Brain microvascular endothelial cell (primary cell): ENCODE data around the gene NAA80.

Source experiments
- DNase-seq: peaks from one replicate; pipeline ENCODE4 v3.0.0-alpha.2; 2020
- H3K27ac ChIP-seq: fragments of 250-450 bp; sonication (Bioruptor Pico); 2 replicates; pipeline ENCODE4 v1.5.1; 2020; ENCODE audit warnings: mild to moderate bottlenecking, moderate library complexity
- H3K27me3 ChIP-seq: fragments of 250-450 bp; sonication (Bioruptor Pico); replicated peaks from 2 replicates; pipeline ENCODE4 v1.5.1; 2020; ENCODE audit warnings: mild to moderate bottlenecking
- H3K36me3 ChIP-seq: fragments of 250-450 bp; sonication (Bioruptor Pico); replicated peaks from 2 replicates; pipeline ENCODE4 v1.5.1; 2020; ENCODE audit warnings: mild to moderate bottlenecking
- H3K4me3 ChIP-seq: 2 replicates; pipeline ENCODE4 v1.5.1; 2011; ENCODE audit warnings: low read depth, mild to moderate bottlenecking, control low read depth, low read length, moderate library complexity
- in situ Hi-C: cut with HindIII; loops from 2 replicates; pipeline ENCODE4 v1.10.0; 2017; ENCODE audit warnings: low sequenced_read_pairs, low pct_ligation_motif_present
- TF ChIP-seq, protein P1 (sequence below): IDR thresholded peaks from 2 replicates; pipeline ENCODE4 v1.5.1; 2011; ENCODE audit warnings: low read depth, mild to moderate bottlenecking, moderate library complexity, low read length, control low read depth, inconsistent platforms; ENCODE audit errors: missing control alignments

The NAA80 gene

DNA sequence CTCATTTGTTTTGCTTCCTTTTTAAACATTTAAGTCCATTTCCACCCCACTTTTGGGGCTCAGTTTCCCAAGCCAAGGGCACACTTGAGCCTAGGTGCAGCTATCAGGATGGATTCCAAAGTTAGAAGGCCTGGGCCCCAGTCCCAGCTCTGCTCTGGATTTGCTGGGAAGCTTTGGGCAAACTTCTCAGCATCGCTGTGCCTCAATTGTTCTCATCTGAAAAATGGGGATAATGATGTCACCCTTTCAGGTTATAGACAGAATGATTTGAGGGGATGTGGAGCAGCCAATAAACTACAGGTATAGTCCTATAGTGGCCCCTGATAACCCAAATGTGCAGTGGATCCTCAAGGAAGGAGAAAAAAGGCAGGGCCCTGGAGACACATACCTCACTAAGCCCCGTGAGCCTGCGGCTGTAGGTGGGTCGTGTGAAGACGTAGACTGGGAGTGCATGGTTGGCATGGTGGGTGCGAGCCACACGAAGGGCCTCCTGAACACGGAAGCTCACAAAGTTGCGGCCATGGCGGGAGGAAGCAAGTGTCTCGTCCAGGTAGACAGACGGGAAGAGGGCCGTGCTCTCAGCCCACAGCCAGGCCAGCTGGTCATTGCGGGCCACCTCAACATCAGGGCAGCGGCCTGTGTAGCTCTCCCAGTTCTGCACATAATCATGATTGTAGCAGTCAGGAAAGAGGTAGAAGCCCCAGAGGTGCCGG is 20.1 kb upstream of the NAA80 start:
- peaks cover 9% of the 10 kb centered on the region for H3K36me3 ChIP-seq
- H3K4me3 ChIP-seq: no peak overlapping the region
- no peaks in the 10 kb centered on the region for H3K27me3 ChIP-seq
- TF ChIP-seq, protein P1, sequence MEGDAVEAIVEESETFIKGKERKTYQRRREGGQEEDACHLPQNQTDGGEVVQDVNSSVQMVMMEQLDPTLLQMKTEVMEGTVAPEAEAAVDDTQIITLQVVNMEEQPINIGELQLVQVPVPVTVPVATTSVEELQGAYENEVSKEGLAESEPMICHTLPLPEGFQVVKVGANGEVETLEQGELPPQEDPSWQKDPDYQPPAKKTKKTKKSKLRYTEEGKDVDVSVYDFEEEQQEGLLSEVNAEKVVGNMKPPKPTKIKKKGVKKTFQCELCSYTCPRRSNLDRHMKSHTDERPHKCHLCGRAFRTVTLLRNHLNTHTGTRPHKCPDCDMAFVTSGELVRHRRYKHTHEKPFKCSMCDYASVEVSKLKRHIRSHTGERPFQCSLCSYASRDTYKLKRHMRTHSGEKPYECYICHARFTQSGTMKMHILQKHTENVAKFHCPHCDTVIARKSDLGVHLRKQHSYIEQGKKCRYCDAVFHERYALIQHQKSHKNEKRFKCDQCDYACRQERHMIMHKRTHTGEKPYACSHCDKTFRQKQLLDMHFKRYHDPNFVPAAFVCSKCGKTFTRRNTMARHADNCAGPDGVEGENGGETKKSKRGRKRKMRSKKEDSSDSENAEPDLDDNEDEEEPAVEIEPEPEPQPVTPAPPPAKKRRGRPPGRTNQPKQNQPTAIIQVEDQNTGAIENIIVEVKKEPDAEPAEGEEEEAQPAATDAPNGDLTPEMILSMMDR: no peak
- no peak overlapping the region for H3K27ac ChIP-seq
- in situ Hi-C loops: no loop called here
- no peak for DNase-seq

GRCh38 chr3:50318615-50319014 is 19.4 kb upstream of the NAA80 start:
- TF ChIP-seq, protein P1: no peak
- no peak for DNase-seq
- Histone ChIP-seq H3K27me3 (no peaks in the 10 kb centered on the region), H3K4me3 (no peak overlapping the region), H3K27ac (no peak overlapping the region), H3K36me3 (peaks cover 9% of the 10 kb centered on the region)
- in situ Hi-C loops: no loop called here

- DNase-seq: no peak
- Histone ChIP-seq H3K27me3 (no peaks in the 10 kb centered on the region), H3K36me3 (peaks cover 9% of the 10 kb centered on the region), H3K27ac (no peak overlapping the region), H3K4me3 (no peak overlapping the region)
- in situ Hi-C loops: no loop called here
- TF ChIP-seq, protein P1: no peak
Measured at GRCh38 chr3:50318163-50318562, 19.0 kb upstream of the NAA80 start.

DNA sequence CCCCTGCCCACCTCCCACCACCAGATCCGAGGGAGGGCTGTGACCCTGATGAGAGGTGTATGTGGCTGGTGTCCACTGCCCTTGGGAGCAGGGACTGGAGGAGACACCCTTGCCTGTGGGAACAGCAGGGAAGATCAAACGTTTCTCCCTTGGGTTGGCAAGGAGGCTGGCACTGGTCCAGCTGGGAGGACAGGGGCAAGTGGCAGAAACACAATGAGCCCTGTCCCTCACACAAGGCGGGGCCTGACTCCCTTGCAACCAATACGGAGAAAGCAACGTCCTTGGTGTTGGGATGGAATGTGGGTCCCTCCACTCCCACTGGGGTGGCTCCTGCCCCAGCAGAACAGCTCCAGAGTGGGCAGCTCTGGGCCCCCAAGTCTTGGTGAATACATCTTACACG is 18.1 kb upstream of the NAA80 start:
- TF ChIP-seq, protein P1: no peak
- H3K27me3 ChIP-seq: no peaks in the 10 kb centered on the region
- H3K4me3 ChIP-seq: no peak overlapping the region
- in situ Hi-C loops: no loop called here
- no peak overlapping the region for H3K27ac ChIP-seq
- DNase-seq: no peak
- peaks cover 9% of the 10 kb centered on the region for H3K36me3 ChIP-seq

- Histone ChIP-seq H3K27ac (no peak overlapping the region), H3K36me3 (peaks cover 9% of the 10 kb centered on the region), H3K4me3 (no peak overlapping the region), H3K27me3 (no peaks in the 10 kb centered on the region)
- in situ Hi-C loops: no loop called here
- DNase-seq: no peak
- TF ChIP-seq, protein P1: no peak
Measured at GRCh38 chr3:50316657-50317242, 17.5 kb upstream of the NAA80 start.
